Stimulated activated CD4-positive, alpha-beta T cell treated with anti-CD3 and anti-CD28 coated beads, Interleukin-4, amount 100 ng/mL, for 1 hour (primary cell): ENCODE results near the gene RNF180.

ENCODE experiments used
- DNase-seq: peaks from one replicate; pipeline ENCODE4 v3.0.0-alpha.2; 2020

Gene RNF180

GRCh38 chr5:64165500-64166200 is at the start of gene RNF180:
Gene RNF180 (plus strand): TSS chr5:64165843. CDS start chr5:64200808, 34,965 bp downstream.
- DNase-seq = no peak

GRCh38 chr5:64125521-64125920 is 40.1 kb upstream of the RNF180 start:
- no peak for DNase-seq

- no peak for DNase-seq
Measured at GRCh38 chr5:64126202-64126741, 39.4 kb upstream of the RNF180 start.

GRCh38 chr5:64140018-64140417 is 25.6 kb upstream of the RNF180 start:
- DNase-seq = no peak

- DNase-seq = no peak
Measured at GRCh38 chr5:64144425-64145215, 21.0 kb upstream of the RNF180 start.

- no peak for DNase-seq
Measured at GRCh38 chr5:64145216-64145895, 20.3 kb upstream of the RNF180 start.

GRCh38 chr5:64147379-64147778 is 18.3 kb upstream of the RNF180 start:
- no peak for DNase-seq

- DNase-seq = no peak
Measured at GRCh38 chr5:64147849-64148441, 17.7 kb upstream of the RNF180 start.

- no peak for DNase-seq
Measured at GRCh38 chr5:64149268-64149667, 16.4 kb upstream of the RNF180 start.

- DNase-seq = no peak
Measured at GRCh38 chr5:64149857-64150521, 15.7 kb upstream of the RNF180 start.

GRCh38 chr5:64156261-64156660 is 9.4 kb upstream of the RNF180 start:
- DNase-seq = no peak

GRCh38 chr5:64158827-64159226 is 6.8 kb upstream of the RNF180 start:
- no peak for DNase-seq

- no peak for DNase-seq
Measured at GRCh38 chr5:64160201-64160600, 5.4 kb upstream of the RNF180 start.

GRCh38 chr5:64161420-64161819 is 4.2 kb upstream of the RNF180 start:
- no peak for DNase-seq

- no peak for DNase-seq
Measured at GRCh38 chr5:64163135-64163534, 2.5 kb upstream of the RNF180 start.

- DNase-seq = no peak
Measured at GRCh38 chr5:64163746-64164145, 1.9 kb upstream of the RNF180 start.

GRCh38 chr5:64164166-64164565 is 1.5 kb upstream of the RNF180 start:
- DNase-seq = no peak

- DNase-seq = no peak
Measured at GRCh38 chr5:64165160-64165499, 513 bp upstream of the RNF180 start.

GRCh38 chr5:64166201-64166959 is 737 bp downstream of the RNF180 start:
- DNase-seq = no peak

GRCh38 chr5:64176301-64176700 is 10.7 kb downstream of the RNF180 start:
- no peak for DNase-seq

- no peak for DNase-seq
Measured at GRCh38 chr5:64180661-64181343, 15.2 kb downstream of the RNF180 start.
